Progenitor cell of endocrine pancreas (in vitro differentiated cells): ENCODE measurements around the gene FAM174A. TPM values are rescaled to one million over a fixed set of nuclear protein-coding genes. Genes with fewer than 3 reads are reported as not detected.
A peak's percentile ranks its signal among the peaks of the same experiment; 100 is the strongest.

Experiments
- DNase-seq: peaks from one replicate; pipeline ENCODE4 v3.0.0; 2021; ENCODE audit warnings: low spot score; ENCODE audit not compliant: unreplicated experiment
- H3K27ac Mint-ChIP-seq: 2 replicates; pipeline ENCODE4 v1.8.0; 2021; ENCODE audit warnings: mild to moderate bottlenecking, moderate library complexity, mixed read lengths
- H3K27me3 Mint-ChIP-seq: 2 replicates; pipeline ENCODE4 v1.8.0; 2021; ENCODE audit warnings: mixed read lengths
- H3K36me3 Mint-ChIP-seq: 2 replicates; pipeline ENCODE4 v1.8.0; 2022; ENCODE audit warnings: mixed read lengths; ENCODE audit not compliant: insufficient read depth
- H3K4me1 Mint-ChIP-seq: 2 replicates; pipeline ENCODE4 v1.8.0; 2021; ENCODE audit warnings: low read depth, mixed read lengths
- H3K4me3 Mint-ChIP-seq: 2 replicates; pipeline ENCODE4 v1.8.0; 2021; ENCODE audit warnings: low read depth, mild to moderate bottlenecking, moderate library complexity, mixed read lengths
- H3K9me3 Mint-ChIP-seq: 2 replicates; pipeline ENCODE4 v1.8.0; 2021; ENCODE audit warnings: low read depth, mixed read lengths
- total RNA-seq: library from RNA; stranded (reverse); gene quantifications from 2 replicates; pipeline ENCODE4 v1.2.1, GENCODE V29; 2021
- TF ChIP-seq, protein P1 (sequence below): fragments of 200-600 bp; sonication (generic); IDR thresholded peaks from one replicate; pipeline ENCODE4 v1.5.0; 2021; ENCODE audit warnings: antibody characterized with exemption, mild to moderate bottlenecking; ENCODE audit not compliant: unreplicated experiment

Gene FAM174A
- total RNA-seq, 1 donor from 2014 or later, result 8.3 TPM

DNA sequence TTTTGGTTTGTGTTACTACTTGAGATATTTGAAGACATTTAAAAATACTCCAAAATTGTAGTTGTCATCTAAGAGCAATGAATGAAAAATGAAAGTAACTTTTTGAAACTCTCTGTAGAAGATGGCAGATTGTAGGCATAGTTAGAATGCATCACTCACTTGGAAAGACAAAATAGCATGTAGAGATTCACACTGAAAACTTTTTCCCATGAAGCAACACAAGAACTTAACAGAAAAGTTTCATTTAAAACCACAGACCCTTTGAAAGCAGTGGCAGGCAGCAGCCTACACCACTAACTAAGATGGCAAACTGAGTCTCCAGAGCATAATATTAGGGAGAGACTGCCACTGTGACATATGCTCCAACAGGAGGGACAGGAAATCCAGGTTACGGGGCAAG is 18.9 kb upstream of the FAM174A start:
- H3K4me1 Mint-ChIP-seq, result peaks cover under 1% of the 10 kb centered on the region
- no peak overlapping the region for H3K27ac Mint-ChIP-seq
- no peak overlapping the region for H3K4me3 Mint-ChIP-seq
- peaks cover 1% of the 10 kb centered on the region for H3K36me3 Mint-ChIP-seq
- no peak for DNase-seq
- TF ChIP-seq, protein P1, sequence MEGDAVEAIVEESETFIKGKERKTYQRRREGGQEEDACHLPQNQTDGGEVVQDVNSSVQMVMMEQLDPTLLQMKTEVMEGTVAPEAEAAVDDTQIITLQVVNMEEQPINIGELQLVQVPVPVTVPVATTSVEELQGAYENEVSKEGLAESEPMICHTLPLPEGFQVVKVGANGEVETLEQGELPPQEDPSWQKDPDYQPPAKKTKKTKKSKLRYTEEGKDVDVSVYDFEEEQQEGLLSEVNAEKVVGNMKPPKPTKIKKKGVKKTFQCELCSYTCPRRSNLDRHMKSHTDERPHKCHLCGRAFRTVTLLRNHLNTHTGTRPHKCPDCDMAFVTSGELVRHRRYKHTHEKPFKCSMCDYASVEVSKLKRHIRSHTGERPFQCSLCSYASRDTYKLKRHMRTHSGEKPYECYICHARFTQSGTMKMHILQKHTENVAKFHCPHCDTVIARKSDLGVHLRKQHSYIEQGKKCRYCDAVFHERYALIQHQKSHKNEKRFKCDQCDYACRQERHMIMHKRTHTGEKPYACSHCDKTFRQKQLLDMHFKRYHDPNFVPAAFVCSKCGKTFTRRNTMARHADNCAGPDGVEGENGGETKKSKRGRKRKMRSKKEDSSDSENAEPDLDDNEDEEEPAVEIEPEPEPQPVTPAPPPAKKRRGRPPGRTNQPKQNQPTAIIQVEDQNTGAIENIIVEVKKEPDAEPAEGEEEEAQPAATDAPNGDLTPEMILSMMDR, result no peak
- H3K9me3 Mint-ChIP-seq, result peaks cover 10% of the 10 kb centered on the region
- no peaks in the 10 kb centered on the region for H3K27me3 Mint-ChIP-seq

DNA sequence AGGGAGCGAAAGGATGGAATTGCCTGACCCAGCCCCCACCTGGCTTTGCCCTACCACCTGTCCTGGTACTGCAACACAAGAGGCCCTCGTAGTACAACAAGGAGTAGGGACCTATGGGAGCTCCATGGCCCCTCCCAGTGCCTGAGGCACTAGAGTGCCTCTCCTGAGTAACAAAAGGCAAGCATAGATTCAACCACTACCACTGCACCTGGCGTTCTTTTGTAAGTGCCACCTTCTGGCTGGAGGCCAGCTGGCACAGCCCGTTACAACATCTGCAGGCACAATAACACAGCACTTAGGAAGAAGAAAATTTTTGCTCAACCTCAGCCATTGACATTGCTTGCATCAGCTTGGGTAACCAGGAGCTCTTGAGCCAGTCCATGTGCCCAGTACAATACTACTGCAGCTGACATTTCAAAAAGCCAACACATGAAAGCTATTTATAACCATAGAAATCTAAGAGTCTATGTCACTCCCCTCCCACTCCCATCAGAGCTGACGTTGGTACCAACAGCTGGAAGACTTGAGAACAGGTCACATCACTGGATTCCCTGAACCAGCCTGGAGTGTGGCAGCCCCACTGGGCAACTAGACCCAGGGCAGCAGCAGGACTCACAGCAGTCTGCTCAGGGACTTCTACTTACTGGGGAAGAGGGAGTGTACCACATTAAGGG is 17.7 kb upstream of the FAM174A start:
- H3K4me3 Mint-ChIP-seq, result no peak overlapping the region
- peaks cover 10% of the 10 kb centered on the region for H3K9me3 Mint-ChIP-seq
- H3K36me3 Mint-ChIP-seq, result peaks cover 1% of the 10 kb centered on the region
- no peak overlapping the region for H3K27ac Mint-ChIP-seq
- TF ChIP-seq, protein P1, result no peak
- H3K4me1 Mint-ChIP-seq, result peaks cover 2% of the 10 kb centered on the region
- no peak for DNase-seq
- no peaks in the 10 kb centered on the region for H3K27me3 Mint-ChIP-seq

DNA sequence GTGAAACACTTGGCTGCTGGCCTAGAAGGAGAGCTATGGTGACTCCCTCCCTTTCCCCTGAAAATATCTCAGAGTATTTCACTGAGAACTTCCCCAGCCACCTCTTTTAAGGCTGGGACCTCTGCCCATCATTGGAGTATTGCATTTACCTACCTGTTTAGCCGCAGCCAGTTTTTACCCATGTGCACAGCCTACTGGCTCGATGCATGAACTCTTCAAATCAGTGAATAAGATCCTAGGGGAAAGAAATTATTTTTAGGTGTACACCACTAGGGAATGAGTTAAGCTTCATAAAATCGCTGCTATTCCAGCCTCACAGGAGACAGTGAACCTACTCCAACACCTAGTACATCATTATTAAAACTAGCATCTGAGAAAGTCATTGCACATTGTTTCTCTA is 16.8 kb upstream of the FAM174A start:
- no peaks in the 10 kb centered on the region for H3K27me3 Mint-ChIP-seq
- DNase-seq, result no peak
- H3K4me1 Mint-ChIP-seq, result peaks cover 2% of the 10 kb centered on the region

DNA sequence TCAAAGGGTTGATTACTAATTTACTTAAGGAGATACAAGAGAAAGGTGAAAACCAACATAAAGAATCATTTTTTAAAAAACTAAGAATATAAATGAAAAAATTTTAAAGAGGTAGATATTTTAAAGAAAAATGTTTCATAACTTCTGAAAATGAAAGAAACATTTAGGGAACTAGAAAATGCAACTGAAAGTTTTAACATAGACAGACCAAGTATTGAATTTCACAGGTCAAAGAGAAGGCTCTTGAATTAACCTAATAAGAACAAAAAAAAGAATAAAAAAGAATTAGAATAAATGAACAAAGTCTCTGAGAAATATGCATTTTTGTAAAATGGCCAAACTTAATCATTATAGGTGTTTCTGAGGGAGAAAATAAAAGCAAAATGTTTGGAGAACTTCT is 16.1 kb upstream of the FAM174A start:
- Mint-ChIP-seq H3K36me3 (peaks cover 1% of the 10 kb centered on the region), H3K9me3 (peaks cover 10% of the 10 kb centered on the region), H3K4me3 (no peak overlapping the region), H3K27me3 (no peaks in the 10 kb centered on the region), H3K27ac (no peak overlapping the region), H3K4me1 (peaks cover 2% of the 10 kb centered on the region)
- TF ChIP-seq, protein P1, result no peak
- DNase-seq, result no peak

More for the DNA sequence above, 16.8 kb upstream of the FAM174A start:
- H3K4me3 Mint-ChIP-seq, result no peak overlapping the region
- peaks cover 1% of the 10 kb centered on the region for H3K36me3 Mint-ChIP-seq
- H3K27ac Mint-ChIP-seq, result no peak overlapping the region
- TF ChIP-seq, protein P1, result peak; percentile 11
- H3K9me3 Mint-ChIP-seq, result peaks cover 10% of the 10 kb centered on the region

DNA sequence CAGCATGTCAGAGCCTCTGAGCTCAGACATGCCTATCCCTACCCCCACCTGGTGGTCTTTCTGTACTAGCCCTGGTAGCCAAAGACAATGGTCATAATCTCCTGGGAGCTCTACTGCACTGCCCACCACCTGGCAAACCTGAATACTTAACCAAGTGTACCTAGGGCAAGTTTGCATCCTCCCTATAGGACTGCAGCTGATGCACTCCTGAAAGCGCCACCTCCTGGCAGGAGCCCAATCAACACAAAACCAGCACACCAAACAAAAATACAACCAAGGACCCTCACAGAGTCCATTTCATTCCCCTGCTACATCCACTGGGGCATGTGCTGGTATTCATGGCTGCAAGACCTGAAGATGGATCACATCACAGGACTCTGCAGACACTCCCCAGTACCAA is 14.8 kb upstream of the FAM174A start:
- peaks cover 21% of the 10 kb centered on the region for H3K9me3 Mint-ChIP-seq
- H3K36me3 Mint-ChIP-seq, result peaks cover 1% of the 10 kb centered on the region
- no peak overlapping the region for H3K4me3 Mint-ChIP-seq
- H3K27me3 Mint-ChIP-seq, result no peaks in the 10 kb centered on the region
- TF ChIP-seq, protein P1, result no peak
- peaks cover 2% of the 10 kb centered on the region for H3K4me1 Mint-ChIP-seq
- no peak for DNase-seq
- no peak overlapping the region for H3K27ac Mint-ChIP-seq
